HepG2 (cell line): ENCODE data around the gene C1QL4. TPM values are rescaled to one million over a fixed set of nuclear protein-coding genes. Genes with fewer than 3 reads are reported as not detected.
"Not testable (repeated sequence)": the region's sequence is repeated elsewhere in the genome, so short reads cannot be mapped to it uniquely, and the experiment has no call there.

ENCODE experiments used
- ATAC-seq: fragments of 200-7000 bp; cut with Tn5 transposase; 3 replicates; pipeline ENCODE4 v1.9.1; 2020; ENCODE audit warnings: mild to moderate bottlenecking, moderate library complexity
- BruUV-seq: library from RNA; stranded (reverse); fragments of 400-500 nt; replicated peaks from 2 replicates; lab custom pipeline; 2021; lab: Mats Ljungman, UMichigan
- CTCF ChIA-PET: fragments of 300-600 bp; formaldehyde crosslinking; extraction: SDS; loops from one replicate; lab custom pipeline; 2021; ENCODE audit warnings: low total read pairs, inconsistent platforms, low intra/inter-chr PET ratio; lab: Yijun Ruan, JAX
- POLR2A ChIA-PET: fragments of 350-600 bp; sonication (Branson Sonifier 250); formaldehyde crosslinking; loops from one replicate; lab custom pipeline; 2020; ENCODE audit warnings: antibody characterized with exemption, inconsistent platforms; lab: Yijun Ruan, JAX
- DNase-seq: peaks from one replicate; pipeline ENCODE4 v3.0.0-alpha.2; 2015; ENCODE audit warnings: low spot score
- FAIRE-seq: peaks from 3 replicates; lab custom pipeline; 2011; peaks lifted over from hg19 to GRCh38; lab: Jason Lieb, UNC
- H2AFZ ChIP-seq: one replicate; pipeline ENCODE4 v1.6.1; 2011; ENCODE audit warnings: low read length, inconsistent platforms
- H3K27ac ChIP-seq: fragments of 300-600 bp; 3 replicates; pipeline ENCODE4 v1.8.0; 2011; ENCODE audit warnings: mixed run types, mild to moderate bottlenecking, mixed read lengths, low read length, inconsistent platforms; ENCODE audit not compliant: insufficient read depth; ENCODE audit errors: extremely low read length
- H3K27me3 ChIP-seq, 2 experiments: fragments of 200-600 bp in 1 of 2; 2 replicates in 1 of 2; 3 replicates in 1 of 2; pipeline versions ENCODE4 v1.6.0 to v1.8.0; 2011; ENCODE audit warnings: low read length in 2 of 2, mild to moderate bottlenecking in 2 of 2, moderate library complexity in 2 of 2, inconsistent platforms in 1 of 2; ENCODE audit not compliant: insufficient read depth in 2 of 2, control insufficient read depth in 1 of 2
- H3K36me3 ChIP-seq, 2 experiments: fragments of 200-600 bp in 1 of 2; replicated peaks in 1 of 2; 2 replicates in 1 of 2; 3 replicates in 1 of 2; pipeline versions ENCODE4 v1.5.1 to v1.8.0; 2011; ENCODE audit warnings: low read length in 2 of 2, inconsistent platforms in 1 of 2; ENCODE audit not compliant: insufficient read depth in 2 of 2, control insufficient read depth in 1 of 2
- H3K4me1 ChIP-seq: 2 replicates; pipeline ENCODE4 v1.5.1; 2012; ENCODE audit warnings: low read length, inconsistent platforms; ENCODE audit not compliant: insufficient read depth
- H3K4me2 ChIP-seq: 2 replicates; pipeline ENCODE4 v1.6.0; 2011; ENCODE audit warnings: low read depth, low read length, inconsistent platforms
- H3K4me3 ChIP-seq, 3 experiments: fragments of 200-600 bp in 1 of 3; sonication (generic), shearing (Covaris generic) in 1 of 3; replicated peaks in 1 of 3; 2 replicates each; pipeline ENCODE4 v1.5.1; 2011 to 2016; ENCODE audit warnings: low read length in 3 of 3, inconsistent platforms in 2 of 3, low read depth in 2 of 3, mild to moderate bottlenecking in 2 of 3, control low read depth in 1 of 3, mixed read lengths in 1 of 3; ENCODE audit not compliant: insufficient read depth in 1 of 3
- H3K79me2 ChIP-seq: one replicate; pipeline ENCODE4 v1.6.1; 2011; ENCODE audit warnings: low read length, inconsistent platforms; ENCODE audit not compliant: insufficient read depth
- H3K9ac ChIP-seq: 2 replicates; pipeline ENCODE4 v1.6.0; 2011; ENCODE audit warnings: mild to moderate bottlenecking, low read depth, low read length, inconsistent platforms; ENCODE audit not compliant: insufficient read depth
- H3K9me3 ChIP-seq: 2 replicates; pipeline ENCODE4 v1.5.1; 2012; ENCODE audit warnings: mild to moderate bottlenecking, low read length
- H4K20me1 ChIP-seq: 2 replicates; pipeline ENCODE4 v1.6.0; 2011; ENCODE audit warnings: inconsistent platforms, mild to moderate bottlenecking, low read length, moderate library complexity; ENCODE audit not compliant: insufficient read depth
- JUND ChIP-seq: sonication (generic); formaldehyde crosslinking; IDR thresholded peaks from 2 replicates; pipeline ENCODE4 v1.8.0; 2022; ENCODE audit warnings: mild to moderate bottlenecking, missing genetic modification reagents
- WGBS: methylation state at CpG from one replicate; pipeline ENCODE4 v1.1.6; 2017; ENCODE audit warnings: low lambda C conversion rate; 5-methylcytosine and 5-hydroxymethylcytosine counted together
- in situ Hi-C: cut with HindIII; loops from 2 replicates; pipeline ENCODE4 v1.10.0; 2017; ENCODE audit warnings: low pct_unique_long_range_greater_than_20kb; ENCODE audit not compliant: extremely low pct_ligation_motif_present
- intact Hi-C: fragments of 100-400 bp; cut with micrococcal nuclease; formaldehyde crosslinking; loops from one replicate; pipeline ENCODE4 v1.10.0; 2022; ENCODE audit not compliant: unreplicated experiment
- polyA plus RNA-seq, 8 experiments: library from polyadenylated mRNA; depleted of rRNA in 3 of 8; stranded (reverse) in 7 of 8; unstranded in 1 of 8; fragments of >200 nt; fragmentation: Illumina TruSeq in 4 of 8; extraction: Trizol in 4 of 8; gene quantifications; 2 replicates each; pipeline versions ENCODE4 v1.2.1 to v1.2.3, GENCODE V29; 2011 to 2016; ENCODE audit warnings: low read depth in 4 of 8, missing spikeins in 1 of 8, mixed read lengths in 1 of 8; ENCODE audit not compliant: insufficient read depth in 1 of 8
- total RNA-seq, 5 experiments: library from RNA; depleted of rRNA; stranded (reverse); fragments of >200 nt; fragmentation: Illumina TruSeq; extraction: Trizol; gene quantifications; 2 replicates each; pipeline ENCODE4 v1.2.3, GENCODE V29; 2016; ENCODE audit warnings: low read depth in 1 of 5
- TF ChIP-seq, protein P1 (sequence below): sonication (generic); formaldehyde crosslinking; IDR thresholded peaks from 2 replicates; pipeline ENCODE4 v1.5.0; 2020; ENCODE audit warnings: mild to moderate bottlenecking, missing genetic modification reagents

The C1QL4 gene
- total and polyA plus RNA-seq, 2 of the 13 experiments (the other 11 are each of a cell fraction or from before 2014, with no cell fraction given): 0.03 TPM; not detected in 1

GRCh38 chr12:49322367-49322707, 14.7 kb downstream of the C1QL4 start:
- WGBS: 10% methylated on average over 12 of the region's 12 CpGs
- peaks cover 10 to 19% of the 10 kb centered on the region in 2 experiments for H3K36me3 ChIP-seq
- H3K4me2 ChIP-seq: peak overlapping the region; percentile 81
- peak overlapping the region; percentile 82 for H3K9ac ChIP-seq
- in situ Hi-C loops (no loop called here), intact Hi-C loops (no loop called here)
- H2AFZ ChIP-seq: no peak overlapping the region
- FAIRE-seq (peak; percentile 8), DNase-seq (no peak), ATAC-seq (no peak; the same call in 2 of the 3 replicates)
- peaks cover 15% of the 10 kb centered on the region for H3K4me1 ChIP-seq
- peaks cover 8% of the 10 kb centered on the region for H3K79me2 ChIP-seq
- TSS peak; percentile 94 for BruUV-seq
- POLR2A ChIA-PET: interaction anchor here (0.7 to 2.2 kb wide), 15 partner anchors 10 to 419 kb away, joined by 3 to 18 read pairs (median 4); partner anchors contain the start of genes DNAJC22, PRPF40B, SPATS2 and TMBIM6
- peak overlapping the region; percentile 47 for H3K27ac ChIP-seq
- no peaks in the 10 kb centered on the region for H4K20me1 ChIP-seq
- CTCF ChIA-PET: no interaction called here
- H3K4me3 ChIP-seq: peak overlapping the region; percentile 72 to 98 (median 81)
- TF ChIP-seq, protein P1, sequence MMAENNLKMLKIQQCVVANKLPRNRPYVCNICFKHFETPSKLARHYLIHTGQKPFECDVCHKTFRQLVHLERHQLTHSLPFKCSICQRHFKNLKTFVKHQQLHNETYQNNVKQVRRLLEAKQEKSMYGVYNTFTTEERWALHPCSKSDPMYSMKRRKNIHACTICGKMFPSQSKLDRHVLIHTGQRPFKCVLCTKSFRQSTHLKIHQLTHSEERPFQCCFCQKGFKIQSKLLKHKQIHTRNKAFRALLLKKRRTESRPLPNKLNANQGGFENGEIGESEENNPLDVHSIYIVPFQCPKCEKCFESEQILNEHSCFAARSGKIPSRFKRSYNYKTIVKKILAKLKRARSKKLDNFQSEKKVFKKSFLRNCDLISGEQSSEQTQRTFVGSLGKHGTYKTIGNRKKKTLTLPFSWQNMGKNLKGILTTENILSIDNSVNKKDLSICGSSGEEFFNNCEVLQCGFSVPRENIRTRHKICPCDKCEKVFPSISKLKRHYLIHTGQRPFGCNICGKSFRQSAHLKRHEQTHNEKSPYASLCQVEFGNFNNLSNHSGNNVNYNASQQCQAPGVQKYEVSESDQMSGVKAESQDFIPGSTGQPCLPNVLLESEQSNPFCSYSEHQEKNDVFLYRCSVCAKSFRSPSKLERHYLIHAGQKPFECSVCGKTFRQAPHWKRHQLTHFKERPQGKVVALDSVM (CRISPR knock-in tag): peak; percentile 98
- TF ChIP-seq JUND (CRISPR knock-in tag): no peak
- no peaks in the 10 kb centered on the region for H3K9me3 ChIP-seq
- peaks cover 0 to 4% of the 10 kb centered on the region in 2 experiments; a peak in 1 of 5 replicates for H3K27me3 ChIP-seq

DNA sequence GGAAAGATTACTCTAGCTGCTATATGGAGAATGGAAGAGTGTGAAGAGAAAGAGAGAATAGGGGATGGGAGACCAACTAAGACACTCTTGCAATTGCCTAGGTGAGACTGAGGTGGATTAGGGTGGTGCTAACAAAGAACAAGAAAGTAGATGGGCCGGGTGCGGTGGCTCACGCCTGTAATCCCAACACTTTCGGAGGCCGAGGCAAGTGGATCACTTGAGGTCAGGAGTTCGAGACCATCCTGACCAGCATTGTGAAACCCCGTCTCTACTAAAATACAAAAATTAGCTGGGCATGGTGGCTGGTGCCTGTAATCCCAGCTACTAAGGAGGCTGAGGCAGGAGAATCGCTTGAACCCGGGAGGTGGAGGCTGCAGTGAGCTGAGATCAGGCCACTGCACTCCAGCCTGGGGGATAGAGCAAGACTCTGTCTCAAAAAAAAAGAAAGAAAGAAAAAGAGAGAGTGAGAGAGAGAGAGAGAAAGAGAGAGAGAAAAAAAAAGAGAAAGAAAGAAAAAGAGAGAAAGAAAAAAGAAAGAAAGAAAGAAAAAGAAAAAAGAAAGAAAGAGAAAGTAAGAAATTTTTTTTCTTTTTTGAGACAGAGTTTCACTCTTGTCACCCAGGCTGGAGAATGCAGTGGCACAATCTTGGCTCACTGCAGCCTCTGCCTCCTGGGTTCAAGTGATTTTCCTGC, 16.4 kb downstream of the C1QL4 start:
- ATAC-seq, H3K27ac ChIP-seq, intact Hi-C loops, H3K9me3 ChIP-seq, CTCF ChIA-PET, FAIRE-seq, H3K4me3 ChIP-seq, H3K36me3 ChIP-seq, H3K4me2 ChIP-seq, H2AFZ ChIP-seq, H3K79me2 ChIP-seq, H3K27me3 ChIP-seq, POLR2A ChIA-PET, H3K9ac ChIP-seq, DNase-seq, in situ Hi-C loops, H4K20me1 ChIP-seq, BruUV-seq: not testable (repeated sequence)
- peaks cover 15% of the 10 kb centered on the region for H3K4me1 ChIP-seq
- 68% methylated on average over 9 of the region's 9 CpGs for WGBS

DNA sequence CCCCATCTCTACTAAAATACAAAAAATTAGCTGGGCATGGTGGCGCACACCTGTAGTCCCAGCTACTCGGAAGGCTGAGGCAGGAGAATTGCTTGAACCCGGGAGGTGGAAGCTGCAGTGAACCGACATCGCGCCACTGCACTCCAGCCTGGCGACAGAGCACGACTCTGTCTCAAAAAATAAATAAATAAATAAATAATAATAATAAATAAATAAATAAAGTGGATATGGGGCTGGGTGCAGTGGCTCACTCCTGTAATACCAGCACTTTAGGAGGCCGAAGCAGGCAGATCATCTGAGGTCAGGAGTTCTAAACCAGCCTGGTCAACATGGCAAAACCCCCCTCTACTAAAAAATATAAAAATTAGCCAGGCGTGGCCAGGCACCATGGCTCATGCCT, 19.9 kb downstream of the C1QL4 start:
- H3K4me3 ChIP-seq, POLR2A ChIA-PET, ATAC-seq, DNase-seq, CTCF ChIA-PET, H3K79me2 ChIP-seq, H2AFZ ChIP-seq, H3K27ac ChIP-seq, FAIRE-seq, in situ Hi-C loops, H3K4me2 ChIP-seq, intact Hi-C loops, H3K36me3 ChIP-seq, H4K20me1 ChIP-seq, BruUV-seq, H3K9me3 ChIP-seq, H3K27me3 ChIP-seq, H3K9ac ChIP-seq: not testable (repeated sequence)
- 84% methylated on average over 10 of the region's 10 CpGs for WGBS
- peaks cover 15% of the 10 kb centered on the region for H3K4me1 ChIP-seq
